Measurements from ENCODE around the gene PHAF1.

DNA sequence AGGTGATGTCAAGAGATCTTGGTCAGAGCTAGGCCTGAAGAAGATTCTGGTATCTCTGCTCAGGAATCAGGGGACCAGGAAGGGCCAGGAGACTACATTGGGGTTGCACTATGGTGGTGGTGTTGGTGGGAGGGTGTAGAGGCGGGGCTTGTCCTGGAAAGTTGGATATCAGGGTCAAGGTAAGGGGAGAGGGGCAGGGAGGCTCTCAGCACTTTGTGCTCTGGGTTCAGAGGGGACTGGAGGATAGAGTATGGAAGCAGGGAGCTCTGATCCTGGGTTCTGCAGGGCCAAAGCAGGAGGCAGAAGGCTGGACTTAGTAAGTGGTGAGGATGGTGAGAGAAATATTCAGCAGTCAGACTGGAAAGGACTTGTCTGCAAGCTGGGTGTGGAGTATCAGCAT lies 63.6 kb downstream of the PHAF1 start:
- TF ChIP-seq FOXP2 (optimal IDR thresholded peaks at IDR 0.05; ENCODE audit: control extremely low read depth, extremely low read length, insufficient read depth) (no peak), EZH2 (IDR thresholded peaks at IDR 0.05) (no peak), POLR2AphosphoS5 (IDR thresholded peaks at IDR 0.05; ENCODE audit: borderline replicate concordance, low read depth, low read length) (no peak)
